Suprapubic skin (tissue), 4 donors: Measurements from ENCODE around the gene SYT6. TPM values are rescaled to one million over a fixed set of nuclear protein-coding genes. Genes with fewer than 3 reads are reported as not detected.
"Not testable (repeated sequence)": the region's sequence is repeated elsewhere in the genome, so short reads cannot be mapped to it uniquely, and the experiment has no call there.

Experiments used
- DNase-seq, 2 donors: peaks; one replicate each; pipeline ENCODE4 v3.0.0-alpha.2; 2019; ENCODE audit warnings: low spot score in 2 of 2
- H3K27ac ChIP-seq: fragments of 200-600 bp; sonication (generic); one replicate; pipeline ENCODE4 v1.5.1; 2019
- H3K27me3 ChIP-seq: fragments of 200-600 bp; sonication (generic); one replicate; pipeline ENCODE4 v1.5.1; 2019
- H3K36me3 ChIP-seq: fragments of 200-600 bp; sonication (generic); one replicate; pipeline ENCODE4 v1.5.1; 2019
- H3K4me1 ChIP-seq: fragments of 200-600 bp; sonication (generic); one replicate; pipeline ENCODE4 v1.5.1; 2019
- H3K4me3 ChIP-seq: fragments of 200-600 bp; sonication (generic); one replicate; pipeline ENCODE4 v1.5.1; 2019; ENCODE audit warnings: mild to moderate bottlenecking
- H3K9me3 ChIP-seq: fragments of 200-600 bp; sonication (generic); one replicate; pipeline ENCODE4 v1.5.1; 2019
- CTCF ChIP-seq, 2 donors: fragments of 200-600 bp in 1 of 2; fragments of 450-650 bp in 1 of 2; sonication (generic) in 1 of 2; IDR thresholded peaks; one replicate each; pipeline ENCODE4 v1.5.1; 2016 to 2019; ENCODE audit warnings: antibody characterized with exemption in 2 of 2, mild to moderate bottlenecking in 1 of 2, moderate library complexity in 1 of 2
- EP300 ChIP-seq: sonication (generic); formaldehyde crosslinking; IDR thresholded peaks from one replicate; pipeline ENCODE4 v1.6.1; 2017; ENCODE audit warnings: antibody characterized with exemption
- POLR2A ChIP-seq, 2 donors: fragments of 450-650 bp; IDR thresholded peaks; one replicate each; pipeline ENCODE4 v1.6.1; 2017; ENCODE audit warnings: antibody characterized with exemption in 2 of 2, mild to moderate bottlenecking in 2 of 2, moderate library complexity in 2 of 2
- POLR2AphosphoS5 ChIP-seq, 3 donors: sonication (generic); formaldehyde crosslinking; IDR thresholded peaks; one replicate each; pipeline ENCODE4 v1.6.1; 2017; ENCODE audit warnings: antibody characterized with exemption in 3 of 3
- WGBS: methylation state at CpG from one replicate; pipeline ENCODE4 v1.1.5; 2018; 5-methylcytosine and 5-hydroxymethylcytosine counted together
- total RNA-seq, 4 donors: library from RNA; depleted of rRNA; stranded (reverse); fragments of >200 nt; gene quantifications; one replicate each; pipeline ENCODE4 v1.1.0, GENCODE V29; 2016

The SYT6 gene
- total RNA-seq, 4 donors from 2014 or later = 0.23 TPM; not detected in 3

- not testable (repeated sequence) for H3K9me3 ChIP-seq, H3K36me3 ChIP-seq, H3K27me3 ChIP-seq, DNase-seq, H3K27ac ChIP-seq, H3K4me3 ChIP-seq, H3K4me1 ChIP-seq
- 55% methylated on average over 3 of the region's 3 CpGs for WGBS
These were observed 88.0 kb downstream of the SYT6 start for GRCh38 chr1:114065671-114066070.

GRCh38 chr1:114063544-114063943, 90.1 kb downstream of the SYT6 start:
- no peak for DNase-seq
- no peaks in the 10 kb centered on the region for H3K27me3 ChIP-seq
- no peak overlapping the region for H3K27ac ChIP-seq
- H3K4me3 ChIP-seq = no peak overlapping the region
- no peaks in the 10 kb centered on the region for H3K9me3 ChIP-seq
- no peaks in the 10 kb centered on the region for H3K36me3 ChIP-seq
- TF ChIP-seq EP300 (no peak), POLR2A (IDR thresholded peaks at IDR 0.05) (no peak), POLR2AphosphoS5 (IDR thresholded peaks at IDR 0.05) (no peak), CTCF (IDR thresholded peaks at IDR 0.05) (no peak)
- no peaks in the 10 kb centered on the region for H3K4me1 ChIP-seq

GRCh38 chr1:114062477-114063099, 91.1 kb downstream of the SYT6 start:
- 58% methylated on average over 8 of the region's 8 CpGs for WGBS
- DNase-seq = no peak

GRCh38 chr1:114061121-114061830, 92.4 kb downstream of the SYT6 start:
- Histone ChIP-seq H3K27ac (no peak overlapping the region), H3K4me1 (no peaks in the 10 kb centered on the region), H3K4me3 (no peak overlapping the region), H3K36me3 (no peaks in the 10 kb centered on the region), H3K27me3 (no peaks in the 10 kb centered on the region), H3K9me3 (peaks cover 9% of the 10 kb centered on the region)
- TF ChIP-seq CTCF (IDR thresholded peaks at IDR 0.05) (no peak), POLR2A (IDR thresholded peaks at IDR 0.05) (no peak), EP300 (no peak), POLR2AphosphoS5 (IDR thresholded peaks at IDR 0.05) (no peak)
- DNase-seq = no peak
- 71% methylated on average over 1 of the region's 1 CpG for WGBS

More at GRCh38 chr1:114062477-114063099, 91.1 kb downstream of the SYT6 start:
- H3K4me1 ChIP-seq = no peaks in the 10 kb centered on the region
- peaks cover under 1% of the 10 kb centered on the region for H3K9me3 ChIP-seq
- no peaks in the 10 kb centered on the region for H3K36me3 ChIP-seq
- no peak overlapping the region for H3K4me3 ChIP-seq
- no peak overlapping the region for H3K27ac ChIP-seq
- no peaks in the 10 kb centered on the region for H3K27me3 ChIP-seq
- TF ChIP-seq CTCF (IDR thresholded peaks at IDR 0.05) (no peak), POLR2A (IDR thresholded peaks at IDR 0.05) (no peak), POLR2AphosphoS5 (IDR thresholded peaks at IDR 0.05) (no peak), EP300 (no peak)

GRCh38 chr1:114058236-114058635, 95.4 kb downstream of the SYT6 start:
- not testable (repeated sequence) for H3K36me3 ChIP-seq, H3K4me3 ChIP-seq, H3K27me3 ChIP-seq, H3K9me3 ChIP-seq, DNase-seq, H3K4me1 ChIP-seq, H3K27ac ChIP-seq
- 47% methylated on average over 6 of the region's 6 CpGs for WGBS

GRCh38 chr1:114054148-114054547, 99.5 kb downstream of the SYT6 start:
- Histone ChIP-seq H3K27ac (no peak overlapping the region), H3K27me3 (peaks cover 4% of the 10 kb centered on the region), H3K9me3 (peaks cover 9% of the 10 kb centered on the region), H3K4me1 (no peaks in the 10 kb centered on the region), H3K36me3 (no peaks in the 10 kb centered on the region), H3K4me3 (no peak overlapping the region)
- no peak for TF ChIP-seq POLR2A (IDR thresholded peaks at IDR 0.05)
- TF ChIP-seq CTCF (IDR thresholded peaks at IDR 0.05) = no peak
- no peak for TF ChIP-seq POLR2AphosphoS5 (IDR thresholded peaks at IDR 0.05)
- TF ChIP-seq EP300 = no peak
- no peak for DNase-seq
- 88% methylated on average over 2 of the region's 2 CpGs for WGBS
